Eye (tissue), 1 donor: ENCODE results near the gene FMN1.

ENCODE experiments used
- DNase-seq: peaks from one replicate; pipeline ENCODE4 v3.0.0-alpha.2; 2015

Gene FMN1

GRCh38 chr15:32817577-32817976 lies 376.9 kb downstream of the FMN1 start:
- DNase-seq = no peak

DNA sequence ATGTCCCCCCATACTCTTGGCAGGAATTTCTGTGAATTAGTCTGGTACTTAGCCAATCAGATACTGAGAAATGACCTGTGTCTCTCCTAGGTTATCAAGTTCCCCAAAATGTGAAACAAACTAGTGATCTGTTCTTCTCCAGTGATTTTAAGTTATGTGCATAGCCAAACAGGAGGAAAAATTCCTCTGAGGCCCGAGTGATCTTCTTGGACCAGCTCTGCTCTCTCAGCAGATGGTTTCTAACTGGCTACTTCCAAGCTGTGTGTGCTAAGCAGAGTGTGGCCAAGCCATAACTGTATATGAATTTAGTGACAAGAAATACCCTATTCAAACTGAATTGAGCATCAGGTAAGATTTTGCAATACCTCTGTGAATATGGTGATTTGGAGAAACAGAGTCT lies 387.2 kb downstream of the FMN1 start:
- DNase-seq = no peak

- no peak for DNase-seq
Observed at GRCh38 chr15:32803631-32804030, 390.9 kb downstream of the FMN1 start.

DNA sequence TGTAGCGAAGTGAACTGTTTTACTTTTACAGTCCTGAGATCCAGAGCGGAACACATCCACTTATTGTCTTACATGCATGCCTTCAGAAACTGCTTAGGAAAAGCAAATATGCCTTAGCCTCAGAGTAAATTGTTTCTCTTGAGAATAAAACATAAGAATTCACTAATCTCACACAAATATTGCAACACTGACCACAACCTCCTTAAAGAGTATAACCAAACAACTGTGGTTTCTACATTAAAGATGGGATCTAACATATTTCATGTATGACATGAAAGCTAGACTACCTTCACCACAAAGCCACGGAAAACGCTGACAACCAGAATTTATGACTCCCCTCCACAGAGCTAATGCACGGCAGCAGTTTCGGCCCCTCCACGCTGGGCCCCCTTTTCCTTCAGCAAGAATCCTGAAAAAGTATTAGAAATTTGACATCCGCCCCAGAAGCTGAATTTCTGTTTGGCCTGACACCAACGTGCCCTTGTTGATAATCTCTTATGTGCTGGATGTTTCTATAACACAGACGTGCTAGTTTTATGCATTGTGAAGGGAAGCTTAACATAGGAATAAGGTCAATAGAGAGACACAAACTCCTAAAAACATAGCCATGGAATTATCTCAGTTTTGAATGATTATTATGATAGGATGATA lies 392.1 kb downstream of the FMN1 start:
- peak; percentile 21 for DNase-seq

DNA sequence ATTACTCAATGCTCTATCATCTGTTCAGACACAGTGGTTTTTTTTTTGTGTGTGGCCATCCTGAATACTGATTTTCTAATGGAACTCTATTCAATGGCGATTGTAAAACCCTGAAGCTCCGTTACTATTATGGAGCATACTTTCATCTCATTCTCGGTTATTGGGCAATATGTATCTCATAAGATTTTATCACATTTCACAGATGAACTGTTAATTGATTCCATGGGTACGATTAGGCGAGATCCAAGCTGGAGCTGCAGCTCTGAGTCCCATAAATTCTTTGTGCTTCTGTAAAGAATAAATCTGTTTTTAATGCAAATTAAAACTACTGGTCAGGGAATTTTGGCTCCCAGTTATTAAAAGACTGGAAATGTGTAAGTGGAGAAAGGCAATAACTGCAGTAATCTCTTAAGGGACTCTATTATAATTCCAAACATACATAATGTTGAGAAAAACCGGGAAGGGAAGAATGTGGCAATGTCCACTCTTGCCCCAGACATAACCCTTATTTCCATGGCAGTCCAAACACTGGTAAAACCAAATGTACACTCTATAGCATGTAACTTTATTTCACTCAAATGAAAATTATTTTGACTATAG lies 394.5 kb downstream of the FMN1 start:
- no peak for DNase-seq

GRCh38 chr15:32796856-32797255 lies 397.7 kb downstream of the FMN1 start:
- DNase-seq = no peak

- DNase-seq = no peak
Observed at GRCh38 chr15:32794973-32795372, 399.5 kb downstream of the FMN1 start.

DNA sequence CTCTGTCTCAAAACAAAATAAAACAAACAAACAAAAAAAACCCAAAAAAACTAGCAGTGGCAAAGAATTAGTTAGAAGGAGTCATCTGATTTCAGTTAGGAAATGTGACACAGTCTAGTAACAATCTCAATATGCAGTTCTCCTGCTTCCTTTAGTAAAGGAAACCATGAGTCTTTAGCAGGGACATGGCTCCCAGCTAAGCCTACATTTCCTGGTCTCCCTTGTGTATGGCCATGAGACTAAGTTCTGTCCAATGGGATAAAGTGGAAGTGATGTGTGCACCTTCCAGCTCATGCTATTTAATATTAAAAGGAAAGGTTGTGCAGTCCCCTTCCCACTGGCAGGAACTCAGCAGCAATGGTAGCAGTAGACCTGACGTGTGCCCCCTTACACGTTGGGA lies 402.1 kb downstream of the FMN1 start:
- DNase-seq = no peak

DNA sequence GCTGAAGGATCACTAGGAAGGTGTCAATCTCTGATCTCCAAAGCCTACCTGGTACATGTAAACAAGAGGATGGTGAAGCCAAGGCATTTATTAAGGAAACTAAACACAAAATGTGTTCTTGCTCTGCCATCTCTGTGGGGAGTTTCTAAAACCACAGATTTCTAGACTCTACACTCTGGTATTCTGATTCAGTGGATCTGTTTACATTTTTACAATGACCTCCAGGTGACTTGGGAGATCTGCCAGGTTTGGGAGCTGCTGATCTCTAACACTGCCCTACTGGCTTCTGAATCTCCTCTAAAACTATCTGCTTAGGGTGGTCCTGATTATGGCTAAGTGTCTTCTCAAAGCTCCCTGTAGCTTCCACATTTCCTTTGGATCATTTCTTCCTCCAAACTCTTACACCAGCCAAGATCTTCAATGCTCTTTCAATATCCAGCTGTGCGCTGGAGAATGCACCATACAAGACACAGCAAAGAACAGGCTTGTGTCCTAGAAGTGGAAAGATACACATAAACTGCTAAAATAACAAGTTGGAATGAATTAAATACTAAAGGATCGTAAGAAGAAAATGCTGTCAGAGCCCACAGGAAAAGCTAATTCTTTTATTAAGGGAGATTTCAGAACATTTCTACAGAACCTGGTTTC lies 404.0 kb downstream of the FMN1 start:
- no peak for DNase-seq

GRCh38 chr15:32787949-32788348 lies 406.6 kb downstream of the FMN1 start:
- DNase-seq = no peak

DNA sequence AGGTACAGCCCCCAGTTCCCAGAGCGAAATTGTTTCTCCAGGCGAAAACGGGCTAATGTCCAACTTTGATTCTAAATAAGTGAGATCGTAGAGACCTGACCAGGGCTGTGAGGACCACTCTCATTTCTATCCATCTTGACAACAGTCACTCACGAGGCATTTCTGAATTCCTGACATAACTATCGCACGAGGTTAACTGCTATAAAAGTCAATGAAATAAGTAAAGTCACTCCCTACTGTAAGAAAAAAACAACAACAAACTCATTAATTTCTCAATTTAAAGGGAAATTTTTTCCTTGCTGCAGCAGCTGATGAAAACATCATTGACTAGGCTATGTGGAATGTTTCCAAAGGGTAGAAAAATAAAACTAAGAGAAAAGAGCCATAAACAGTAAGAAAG lies 407.6 kb downstream of the FMN1 start:
- DNase-seq = no peak

- DNase-seq = no peak
Observed at GRCh38 chr15:32784581-32784980, 409.9 kb downstream of the FMN1 start.

- no peak for DNase-seq
Observed at GRCh38 chr15:32781781-32782180, 412.7 kb downstream of the FMN1 start.

DNA sequence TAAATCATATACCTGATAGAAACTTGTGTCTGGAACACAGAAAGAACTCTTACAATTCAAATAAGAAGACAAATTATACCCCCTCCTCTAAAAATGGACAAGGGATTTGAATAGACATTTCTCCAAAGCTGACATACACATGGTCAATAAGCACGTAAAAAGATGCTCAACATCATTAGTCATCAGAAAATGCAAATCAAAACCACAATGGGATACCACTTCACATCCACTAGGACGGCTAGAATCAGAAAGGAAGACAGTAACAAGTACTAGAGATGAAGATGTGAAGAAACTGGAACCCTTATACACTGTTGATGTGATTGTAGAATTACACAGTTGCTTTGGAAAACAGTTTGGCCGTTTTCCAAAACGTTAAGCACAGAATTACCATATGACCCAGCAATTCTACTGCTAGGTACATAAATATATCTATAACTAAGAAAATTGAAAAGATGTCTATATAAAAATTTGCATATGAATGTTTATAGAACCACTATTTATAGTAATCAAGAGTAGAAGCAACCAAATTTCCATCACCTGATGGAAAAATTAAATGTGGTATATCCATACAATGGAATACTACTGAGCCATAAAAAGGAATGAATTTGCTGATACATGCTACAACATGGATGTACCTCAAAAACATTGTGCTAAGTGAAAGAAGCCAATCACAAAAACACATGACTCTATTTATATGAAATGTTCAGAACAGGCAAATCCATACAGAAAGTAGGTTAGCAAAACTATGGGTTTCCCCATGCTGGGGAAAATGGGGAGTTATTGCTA lies 415.9 kb downstream of the FMN1 start:
- no peak for DNase-seq

- no peak for DNase-seq
Observed at GRCh38 chr15:32775103-32775502, 419.4 kb downstream of the FMN1 start.

GRCh38 chr15:32774022-32774421 lies 420.5 kb downstream of the FMN1 start:
- peak; percentile 19 for DNase-seq

- no peak for DNase-seq
Observed at GRCh38 chr15:32767236-32767635, 427.3 kb downstream of the FMN1 start.

GRCh38 chr15:32766101-32766500 lies 428.4 kb downstream of the FMN1 start:
- no peak for DNase-seq

- DNase-seq = no peak
Observed at GRCh38 chr15:32765236-32765635, 429.3 kb downstream of the FMN1 start.

DNA sequence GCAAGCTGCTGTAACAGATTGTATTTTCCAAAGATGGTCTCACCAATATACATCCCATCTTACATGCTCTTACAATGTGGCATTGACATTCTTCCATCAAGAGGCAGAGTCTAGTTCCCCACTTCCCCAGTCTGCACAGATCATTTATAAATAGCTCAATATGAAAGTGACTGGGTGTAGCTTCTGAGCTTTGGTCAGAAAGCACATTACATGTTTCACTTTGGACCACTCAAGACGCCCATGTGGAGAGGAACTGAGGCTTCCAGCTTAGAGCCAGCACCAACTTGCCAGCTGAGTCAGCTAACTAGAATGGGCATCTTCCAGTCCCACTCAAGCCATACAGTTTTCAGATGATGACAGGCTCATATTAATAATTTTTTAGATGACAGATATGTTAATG lies 431.2 kb downstream of the FMN1 start:
- DNase-seq = no peak

DNA sequence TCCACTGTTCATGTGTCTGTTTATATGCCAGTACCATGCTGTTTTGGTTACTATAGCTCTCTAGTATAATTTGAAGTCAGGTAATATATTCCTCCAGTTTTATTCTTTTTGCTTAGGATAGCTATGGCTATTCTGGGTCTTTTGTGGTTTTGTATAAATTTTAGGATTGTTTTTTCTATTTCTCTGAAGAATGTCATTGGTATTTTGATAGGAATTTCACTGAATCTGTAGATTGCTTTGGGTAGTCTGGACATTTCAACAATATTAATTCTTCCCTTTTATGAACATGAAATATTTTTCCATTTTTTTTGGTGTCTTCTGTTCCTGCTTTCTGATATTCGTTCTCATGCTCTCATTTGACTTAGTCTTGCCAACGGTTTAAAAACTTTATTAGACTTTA lies 437.1 kb downstream of the FMN1 start:
- DNase-seq = no peak

GRCh38 chr15:32750979-32751378 lies 443.5 kb downstream of the FMN1 start:
- DNase-seq = no peak

GRCh38 chr15:32747921-32748342 lies 446.6 kb downstream of the FMN1 start:
- no peak for DNase-seq
